Smooth muscle cell (in vitro differentiated cells): Measurements from ENCODE around the gene YBX2. TPM values are rescaled to one million over a fixed set of nuclear protein-coding genes. Genes with fewer than 3 reads are reported as not detected.

Experiments
- DNase-seq: peaks from one replicate; lab custom pipeline; 2025; ENCODE audit not compliant: unreplicated experiment; lab: John Stamatoyannopoulos, UW
- H2AFZ ChIP-seq: fragments of 200-600 bp; sonication (generic); 2 replicates; pipeline ENCODE4 v1.6.0; 2016; ENCODE audit warnings: antibody characterized with exemption, low read depth, mild to moderate bottlenecking
- H3F3A ChIP-seq: fragments of 200-600 bp; sonication (generic); 2 replicates; pipeline ENCODE4 v1.6.0; 2017; ENCODE audit warnings: antibody characterized with exemption, low read depth
- H3K27ac ChIP-seq: fragments of 200-600 bp; sonication (generic); 2 replicates; pipeline ENCODE4 v1.5.1; 2016; ENCODE audit warnings: low read depth, mild to moderate bottlenecking
- H3K27me3 ChIP-seq: fragments of 200-600 bp; sonication (generic); 2 replicates; pipeline ENCODE4 v1.6.1; 2016; ENCODE audit warnings: low read depth, mild to moderate bottlenecking
- H3K36me3 ChIP-seq: fragments of 200-600 bp; sonication (generic); 2 replicates; pipeline ENCODE4 v1.5.1; 2016; ENCODE audit warnings: low read depth
- H3K4me1 ChIP-seq: fragments of 200-600 bp; sonication (generic); 2 replicates; pipeline ENCODE4 v1.5.1; 2016; ENCODE audit warnings: low read depth
- H3K4me2 ChIP-seq: fragments of 200-600 bp; sonication (generic); 2 replicates; pipeline ENCODE4 v1.6.0; 2016; ENCODE audit warnings: mild to moderate bottlenecking
- H3K4me3 ChIP-seq: fragments of 200-600 bp; sonication (generic); 2 replicates; pipeline ENCODE4 v1.5.1; 2016; ENCODE audit warnings: mild to moderate bottlenecking
- H3K79me2 ChIP-seq: fragments of 200-600 bp; sonication (generic); 2 replicates; pipeline ENCODE4 v1.6.0; 2016; ENCODE audit warnings: low read depth, mild to moderate bottlenecking
- H3K9ac ChIP-seq: fragments of 200-600 bp; sonication (generic); 2 replicates; pipeline ENCODE4 v1.6.0; 2016; ENCODE audit warnings: low read depth
- H3K9me3 ChIP-seq: fragments of 200-600 bp; sonication (generic); replicated peaks from 2 replicates; pipeline ENCODE4 v1.5.1; 2016; ENCODE audit warnings: low read depth
- H4K20me1 ChIP-seq: fragments of 200-600 bp; sonication (generic); 2 replicates; pipeline ENCODE4 v1.6.0; 2016; ENCODE audit warnings: low read depth
- WGBS: methylation state at CpG from one replicate; pipeline ENCODE4 v1.1.7; 2016; ENCODE audit warnings: low lambda C conversion rate; 5-methylcytosine and 5-hydroxymethylcytosine counted together
- polyA plus RNA-seq: library from polyadenylated mRNA; unstranded; fragments of >200 nt; fragmentation: Nextera tagmentation; extraction: Ambion mirVana; gene quantifications from 2 replicates; pipeline ENCODE4 v1.2.1, GENCODE V29; 2016
- total RNA-seq: library from RNA; depleted of rRNA; stranded (reverse); fragments of >200 nt; gene quantifications from 2 replicates; pipeline ENCODE4 v1.2.3, GENCODE V29; 2014
- TF ChIP-seq, protein P1 (sequence below): fragments of 200-600 bp; sonication (generic); IDR thresholded peaks from 2 replicates; pipeline ENCODE4 v1.5.1; 2017; ENCODE audit warnings: borderline replicate concordance, mild to moderate bottlenecking, antibody characterized with exemption; ENCODE audit not compliant: insufficient read depth, poor library complexity, severe bottlenecking

YBX2 gene
- total and polyA plus RNA-seq, 2 experiments from 2014 or later, result 0.09 to 1.1 TPM

DNA sequence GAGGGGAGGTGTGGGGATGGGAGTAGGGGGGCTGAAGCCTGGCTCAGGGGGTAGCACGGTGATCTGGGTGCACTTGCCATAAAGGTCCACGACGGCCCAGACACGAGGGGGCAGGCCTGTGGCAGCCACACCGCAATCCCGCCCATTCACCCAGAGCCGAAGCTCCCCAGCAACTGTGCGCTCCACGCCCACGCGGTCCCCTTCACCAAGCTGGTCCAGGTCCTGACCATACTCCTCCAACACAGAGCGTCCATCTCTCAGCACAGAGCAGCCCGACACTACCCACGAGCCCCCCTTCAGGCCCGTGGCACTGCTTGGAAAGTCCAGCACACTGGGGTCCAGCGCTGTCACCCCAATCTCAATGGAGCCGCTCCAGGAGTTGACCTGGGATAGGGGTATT is 33.1 kb upstream of the YBX2 start:
- DNase-seq, result no peak
- TF ChIP-seq, protein P1, sequence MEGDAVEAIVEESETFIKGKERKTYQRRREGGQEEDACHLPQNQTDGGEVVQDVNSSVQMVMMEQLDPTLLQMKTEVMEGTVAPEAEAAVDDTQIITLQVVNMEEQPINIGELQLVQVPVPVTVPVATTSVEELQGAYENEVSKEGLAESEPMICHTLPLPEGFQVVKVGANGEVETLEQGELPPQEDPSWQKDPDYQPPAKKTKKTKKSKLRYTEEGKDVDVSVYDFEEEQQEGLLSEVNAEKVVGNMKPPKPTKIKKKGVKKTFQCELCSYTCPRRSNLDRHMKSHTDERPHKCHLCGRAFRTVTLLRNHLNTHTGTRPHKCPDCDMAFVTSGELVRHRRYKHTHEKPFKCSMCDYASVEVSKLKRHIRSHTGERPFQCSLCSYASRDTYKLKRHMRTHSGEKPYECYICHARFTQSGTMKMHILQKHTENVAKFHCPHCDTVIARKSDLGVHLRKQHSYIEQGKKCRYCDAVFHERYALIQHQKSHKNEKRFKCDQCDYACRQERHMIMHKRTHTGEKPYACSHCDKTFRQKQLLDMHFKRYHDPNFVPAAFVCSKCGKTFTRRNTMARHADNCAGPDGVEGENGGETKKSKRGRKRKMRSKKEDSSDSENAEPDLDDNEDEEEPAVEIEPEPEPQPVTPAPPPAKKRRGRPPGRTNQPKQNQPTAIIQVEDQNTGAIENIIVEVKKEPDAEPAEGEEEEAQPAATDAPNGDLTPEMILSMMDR, result no peak
- Histone ChIP-seq H3K4me1 (peaks cover 14% of the 10 kb centered on the region), H2AFZ (no peak overlapping the region), H3K36me3 (no peaks in the 10 kb centered on the region), H4K20me1 (no peaks in the 10 kb centered on the region), H3F3A (no peaks in the 10 kb centered on the region), H3K79me2 (peaks cover 10% of the 10 kb centered on the region), H3K4me2 (peak overlapping the region; percentile 93), H3K4me3 (no peak overlapping the region), H3K9me3 (no peaks in the 10 kb centered on the region), H3K9ac (no peak overlapping the region), H3K27ac (no peak overlapping the region), H3K27me3 (no peaks in the 10 kb centered on the region)
- 95% methylated on average over 15 of the region's 17 CpGs for WGBS

DNA sequence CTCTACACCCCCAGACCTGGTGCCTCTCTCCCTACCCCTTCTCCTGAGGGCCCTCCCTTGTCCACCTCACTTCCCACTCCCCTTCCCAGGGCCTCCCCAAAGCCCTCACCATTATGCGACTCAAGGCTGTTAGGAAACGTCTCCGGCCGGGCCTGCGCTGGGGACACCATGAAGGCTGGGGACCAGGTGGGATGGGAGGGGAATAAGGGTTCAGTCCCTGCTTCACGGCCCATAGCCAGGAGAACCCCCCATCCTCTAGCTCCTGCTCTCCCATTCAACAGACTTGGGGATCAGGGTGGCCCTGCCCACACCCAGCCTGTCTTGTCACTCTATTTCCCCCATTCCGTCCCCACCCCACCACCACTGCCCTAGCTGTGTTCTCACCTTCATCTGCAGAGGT is 32.6 kb upstream of the YBX2 start:
- H2AFZ ChIP-seq, result no peak overlapping the region

DNA sequence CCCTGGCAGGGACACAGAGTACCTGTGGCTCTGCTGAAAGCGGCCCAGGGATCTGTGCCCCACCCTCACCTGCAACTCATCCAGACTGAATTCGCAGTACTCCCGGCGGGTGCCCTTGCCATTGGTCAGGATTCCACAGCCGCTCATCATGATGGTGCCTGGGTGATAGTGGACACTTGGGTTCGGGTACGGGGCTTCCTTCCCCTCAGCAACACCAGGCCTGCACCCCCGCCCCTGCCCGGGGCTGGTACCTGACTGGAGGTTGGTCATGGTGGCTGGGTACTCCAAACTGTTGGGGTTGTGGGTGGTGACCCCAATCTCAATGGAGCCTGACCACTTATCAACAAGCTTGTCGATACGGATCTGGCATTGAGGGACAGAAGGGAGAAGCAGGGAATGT is 31.7 kb upstream of the YBX2 start:
- no peak overlapping the region for H3K4me2 ChIP-seq
- 95% methylated on average over 11 of the region's 11 CpGs for WGBS
- no peak overlapping the region for H3K9ac ChIP-seq
- H3K27me3 ChIP-seq, result no peaks in the 10 kb centered on the region
- no peak overlapping the region for H3K27ac ChIP-seq
- peaks cover 10% of the 10 kb centered on the region for H3K79me2 ChIP-seq
- no peaks in the 10 kb centered on the region for H3K36me3 ChIP-seq
- H3K4me1 ChIP-seq, result peaks cover 14% of the 10 kb centered on the region
- DNase-seq, result no peak
- TF ChIP-seq, protein P1, result no peak
- no peak overlapping the region for H2AFZ ChIP-seq
- H3K9me3 ChIP-seq, result no peaks in the 10 kb centered on the region
- no peaks in the 10 kb centered on the region for H4K20me1 ChIP-seq
- no peak overlapping the region for H3K4me3 ChIP-seq
- H3F3A ChIP-seq, result no peaks in the 10 kb centered on the region

More for the DNA sequence above, 32.6 kb upstream of the YBX2 start:
- Histone ChIP-seq H3K4me3 (no peak overlapping the region), H3K9me3 (no peaks in the 10 kb centered on the region), H3K79me2 (peaks cover 10% of the 10 kb centered on the region), H3K36me3 (no peaks in the 10 kb centered on the region), H4K20me1 (no peaks in the 10 kb centered on the region), H3K4me1 (peaks cover 14% of the 10 kb centered on the region), H3K27me3 (no peaks in the 10 kb centered on the region), H3K4me2 (no peak overlapping the region), H3K9ac (no peak overlapping the region), H3K27ac (no peak overlapping the region), H3F3A (no peaks in the 10 kb centered on the region)
- no peak for DNase-seq
- TF ChIP-seq, protein P1, result no peak
- WGBS, result 98% methylated on average over 7 of the region's 7 CpGs

DNA sequence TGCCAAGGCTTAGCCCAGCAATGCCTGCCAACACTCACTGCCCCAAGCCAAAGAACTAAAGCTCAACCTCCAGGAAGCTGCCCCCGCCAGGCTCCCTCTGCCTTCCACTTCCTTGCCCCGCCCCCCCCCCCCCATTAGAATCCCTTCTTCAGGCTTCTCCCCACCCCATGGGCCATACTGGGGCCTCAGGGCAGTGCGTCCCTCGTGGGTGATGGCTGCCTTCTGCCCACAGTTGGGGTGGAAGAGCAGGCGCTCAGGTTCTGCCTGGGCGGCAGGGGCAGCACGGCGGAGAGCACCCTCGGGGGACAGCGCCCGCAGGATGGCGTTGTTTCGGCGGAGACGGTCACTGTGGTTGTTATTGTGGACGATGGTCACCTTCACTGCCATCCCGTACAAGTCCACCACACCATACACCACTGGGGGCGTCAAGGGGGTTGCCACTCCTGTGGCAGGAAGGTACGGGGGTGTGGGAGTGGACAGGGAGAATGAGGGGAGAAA is 30.6 kb upstream of the YBX2 start:
- DNase-seq, result no peak
- no peaks in the 10 kb centered on the region for H3K9me3 ChIP-seq
- TF ChIP-seq, protein P1, result no peak
- H3K27me3 ChIP-seq, result no peaks in the 10 kb centered on the region
- peaks cover 9% of the 10 kb centered on the region for H3K4me1 ChIP-seq
- H3K27ac ChIP-seq, result no peak overlapping the region
- H2AFZ ChIP-seq, result no peak overlapping the region
- H3K4me2 ChIP-seq, result no peak overlapping the region
- peaks cover 10% of the 10 kb centered on the region for H3K79me2 ChIP-seq
- no peaks in the 10 kb centered on the region for H3K36me3 ChIP-seq
- no peaks in the 10 kb centered on the region for H3F3A ChIP-seq
- H4K20me1 ChIP-seq, result no peaks in the 10 kb centered on the region
- 97% methylated on average over 19 of the region's 19 CpGs for WGBS
- H3K4me3 ChIP-seq, result no peak overlapping the region
- no peak overlapping the region for H3K9ac ChIP-seq
